NCI-H2227 treated with DMSO at 0.1 percent for 48 hours (cell line): Measurements from ENCODE around the gene RPL27.
"Not testable (repeated sequence)": the region's sequence is repeated elsewhere in the genome, so short reads cannot be mapped to it uniquely, and the experiment has no call there.

ENCODE experiments used
- DNase-seq: peaks from one replicate; lab custom pipeline; 2025; lab: John Stamatoyannopoulos, UW

Gene RPL27

DNA sequence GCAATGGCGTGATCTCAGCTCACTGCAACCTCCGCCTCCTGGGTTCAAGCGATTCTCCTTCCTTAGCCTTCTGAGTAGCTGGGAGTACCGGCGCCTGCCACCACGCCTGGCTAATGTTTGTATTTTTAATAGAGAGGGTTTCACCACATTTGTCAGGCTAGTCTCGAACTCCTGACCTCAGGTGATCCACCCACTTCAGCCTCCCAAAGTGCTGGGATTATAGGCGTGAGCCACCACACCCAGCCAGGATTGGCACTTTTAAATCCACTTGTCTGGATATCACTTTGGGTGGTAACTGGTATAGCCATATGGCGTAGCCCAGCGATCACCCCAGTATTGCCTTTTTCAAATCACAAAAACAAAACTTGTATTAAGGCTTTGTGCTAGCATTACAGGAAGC is 4.3 kb upstream of the RPL27 start:
- DNase-seq = not testable (repeated sequence)

DNA sequence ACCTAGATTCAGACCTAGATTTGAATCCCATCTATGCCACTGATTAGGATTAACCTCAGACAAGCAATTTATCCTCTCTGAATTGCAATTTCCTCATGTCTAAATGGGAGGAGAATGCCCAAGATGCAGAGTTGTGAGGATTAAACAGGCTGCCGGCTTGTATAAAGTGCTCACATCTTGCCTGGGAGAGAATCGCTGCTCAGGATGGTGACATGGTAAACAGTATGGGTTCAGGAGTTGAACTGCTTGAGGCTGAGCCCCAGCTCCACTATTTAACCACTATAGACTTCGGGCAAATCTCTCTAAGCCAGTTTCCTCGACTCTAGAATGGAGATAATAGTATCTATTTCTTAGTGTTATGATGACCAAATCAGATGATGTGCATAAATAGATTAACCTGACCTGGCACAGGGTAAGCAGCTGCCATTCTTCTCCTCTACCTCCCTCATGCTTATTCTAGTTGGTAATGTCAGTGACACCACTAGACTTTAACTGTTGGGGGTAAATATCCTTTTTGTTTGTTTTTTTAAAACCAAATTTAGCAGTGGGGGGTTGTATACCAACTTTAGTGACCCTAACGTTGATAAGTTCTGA is 732 bp upstream of the RPL27 start:
- no peak for DNase-seq

- DNase-seq = no peak
Observed at GRCh38 chr17:42999003-42999525, 845 bp downstream of the RPL27 start.

DNA sequence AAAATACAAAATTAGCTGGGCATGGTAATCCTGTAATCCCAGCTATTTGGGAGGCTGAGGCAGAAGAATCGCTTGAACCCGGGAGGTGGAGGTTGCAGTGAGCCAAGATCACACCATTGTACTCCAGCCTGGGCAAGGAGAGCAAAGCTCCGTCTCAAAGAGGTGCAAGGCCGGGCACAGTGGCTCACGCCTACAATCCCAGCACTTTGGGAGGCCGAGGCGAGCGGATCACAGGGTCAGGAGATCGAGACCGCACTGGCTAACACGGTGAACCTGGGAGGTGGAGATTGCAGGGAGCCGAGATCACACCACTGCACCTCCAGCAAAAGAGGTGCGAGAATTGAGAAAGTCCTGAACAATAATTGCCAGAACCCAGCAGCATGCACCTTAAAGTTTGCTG is 2.7 kb downstream of the RPL27 start:
- DNase-seq = not testable (repeated sequence)

GRCh38 chr17:43003542-43004172 is 5.4 kb downstream of the RPL27 start:
- no peak for DNase-seq

- peak; percentile 68 for DNase-seq
Observed at GRCh38 chr17:43006639-43007551, 8.7 kb downstream of the RPL27 start, which contains the start of gene IFI35. Gene IFI35, plus strand, starts transcription at chr17:43006784. Its CDS starts 164 bp downstream, at chr17:43006948.

- DNase-seq = no peak
Observed at GRCh38 chr17:43010667-43011308, 12.6 kb downstream of the RPL27 start.

DNA sequence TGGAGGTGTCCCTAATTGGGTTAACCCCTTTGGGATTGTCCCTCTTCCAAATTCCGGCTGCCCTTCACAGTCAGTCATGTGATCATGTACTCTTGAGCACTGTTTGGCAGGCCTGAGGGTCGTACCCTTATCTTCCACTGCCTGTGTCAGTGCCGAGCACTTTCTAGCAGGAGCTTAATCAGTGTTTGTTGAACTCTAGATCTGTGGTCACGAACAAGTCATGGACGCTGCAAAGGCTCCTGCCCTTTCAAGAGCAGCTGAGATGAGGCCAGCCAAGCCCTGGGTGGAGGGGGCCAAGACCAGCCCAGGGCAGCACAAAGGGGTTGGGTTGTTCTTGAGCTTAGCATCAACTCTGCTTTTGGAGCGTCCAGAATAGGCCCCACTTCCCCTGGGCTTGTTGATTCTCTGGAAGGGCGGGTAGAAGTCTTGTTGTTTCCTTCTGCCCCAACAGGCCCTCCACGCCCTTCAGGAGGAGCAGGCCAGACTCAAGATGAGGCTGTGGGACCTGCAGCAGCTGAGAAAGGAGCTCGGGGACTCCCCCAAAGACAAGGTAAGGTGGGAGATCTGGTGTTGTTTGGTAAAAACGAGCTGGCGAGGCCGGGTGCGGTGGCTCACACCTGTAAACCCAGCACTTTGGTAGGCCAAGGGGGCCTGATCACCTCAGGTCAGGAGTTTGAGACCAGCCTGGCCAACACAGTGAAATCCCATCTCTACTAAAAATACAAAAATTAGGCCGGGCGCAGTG is 13.7 kb downstream of the RPL27 start:
- DNase-seq = no peak

DNA sequence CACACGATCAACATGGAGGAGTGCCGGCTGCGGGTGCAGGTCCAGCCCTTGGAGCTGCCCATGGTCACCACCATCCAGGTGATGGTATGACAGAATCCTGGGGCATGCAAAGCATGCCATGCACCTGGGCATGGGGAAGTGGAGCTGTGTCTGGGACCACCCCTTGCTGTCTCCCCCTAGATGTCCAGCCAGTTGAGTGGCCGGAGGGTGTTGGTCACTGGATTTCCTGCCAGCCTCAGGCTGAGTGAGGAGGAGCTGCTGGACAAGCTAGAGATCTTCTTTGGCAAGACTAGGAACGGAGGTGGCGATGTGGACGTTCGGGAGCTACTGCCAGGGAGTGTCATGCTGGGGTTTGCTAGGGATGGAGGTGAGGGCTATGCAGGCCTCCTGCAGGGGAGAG is 15.1 kb downstream of the RPL27 start:
- no peak for DNase-seq

DNA sequence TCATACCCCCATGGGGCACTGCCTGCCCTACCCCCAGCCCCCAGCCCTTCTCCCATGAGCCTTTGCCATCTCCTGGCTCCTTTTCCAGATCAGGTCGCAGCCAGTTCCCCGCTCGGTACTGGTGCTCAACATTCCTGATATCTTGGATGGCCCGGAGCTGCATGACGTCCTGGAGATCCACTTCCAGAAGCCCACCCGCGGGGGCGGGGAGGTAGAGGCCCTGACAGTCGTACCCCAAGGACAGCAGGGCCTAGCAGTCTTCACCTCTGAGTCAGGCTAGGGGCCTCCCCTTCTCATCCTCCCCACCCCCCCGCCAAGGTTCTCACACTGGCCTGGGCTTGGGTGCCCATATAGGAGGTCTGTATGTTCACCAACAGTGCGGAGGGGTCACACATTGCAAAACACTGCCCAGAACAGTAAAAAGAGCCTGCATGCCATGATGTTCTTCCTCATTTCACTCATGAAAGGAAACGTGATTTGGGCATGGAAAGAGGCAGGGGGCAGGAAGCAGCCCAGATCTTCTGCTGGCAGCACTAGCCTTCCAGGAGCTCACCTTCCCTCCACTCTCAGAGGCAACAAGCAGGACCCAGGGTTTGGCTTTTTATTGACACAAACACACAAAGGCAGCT is 15.9 kb downstream of the RPL27 start:
- no peak for DNase-seq

DNA sequence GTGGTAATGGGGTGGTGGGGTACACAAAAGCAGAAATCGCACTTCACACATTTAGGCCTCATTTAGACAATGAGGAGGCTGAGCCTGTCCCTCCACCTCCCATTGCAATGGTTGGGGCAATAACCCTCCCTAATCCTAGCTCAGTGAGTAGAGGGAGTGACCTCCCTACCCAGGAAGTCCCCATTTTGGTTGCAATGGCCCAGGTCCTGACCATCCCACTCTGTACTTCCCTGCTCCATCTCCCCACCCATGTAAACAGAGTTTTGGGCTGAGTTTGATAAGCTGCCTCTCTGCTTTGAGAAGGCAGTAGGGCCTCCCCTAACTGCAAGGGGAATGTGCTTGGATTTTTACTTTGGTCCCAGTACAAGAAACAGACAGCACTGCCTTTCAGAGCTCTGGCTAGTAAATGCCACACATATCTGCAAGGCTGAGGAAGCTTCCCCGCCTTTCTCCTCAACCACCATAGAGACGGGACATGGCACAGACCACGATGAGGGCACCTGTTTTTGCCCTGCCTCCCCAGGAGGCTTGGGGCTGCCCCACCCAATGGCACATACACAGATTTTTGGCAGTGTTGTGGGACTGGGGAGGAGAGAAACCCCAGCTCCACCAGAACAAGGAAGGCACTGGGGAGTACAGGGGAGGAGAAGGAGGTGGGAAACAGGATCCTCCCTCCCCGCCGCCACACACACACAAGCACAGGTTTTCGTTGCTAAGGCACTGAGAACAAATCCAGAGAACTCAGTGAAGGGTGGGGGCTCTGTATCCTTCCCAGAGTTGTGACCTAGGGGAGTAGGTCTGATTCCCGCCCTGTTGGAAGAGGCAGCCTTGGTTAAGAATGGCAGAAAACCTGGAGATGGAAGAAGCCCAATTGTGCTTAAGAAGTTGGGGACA is 16.7 kb downstream of the RPL27 start:
- DNase-seq = no peak

DNA sequence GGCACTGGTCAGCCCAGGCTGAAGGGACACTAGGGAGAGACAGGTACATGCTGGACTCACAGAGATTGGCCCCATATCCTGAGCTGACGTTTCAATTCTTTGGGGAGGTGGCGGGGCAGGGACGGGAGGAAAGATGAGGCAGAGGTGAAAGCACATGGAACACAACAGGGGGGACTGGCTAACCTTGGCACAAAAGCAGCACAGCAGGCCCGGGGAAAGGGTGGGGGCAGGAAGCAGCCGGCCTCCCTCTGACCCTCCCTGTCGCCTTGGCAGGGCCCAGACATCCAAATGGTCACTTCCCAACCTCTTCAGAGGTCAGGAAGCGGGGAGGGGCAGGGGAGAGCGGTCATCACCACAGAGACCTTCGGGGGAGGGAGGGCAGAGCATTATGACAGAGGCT is 17.4 kb downstream of the RPL27 start:
- no peak for DNase-seq

DNA sequence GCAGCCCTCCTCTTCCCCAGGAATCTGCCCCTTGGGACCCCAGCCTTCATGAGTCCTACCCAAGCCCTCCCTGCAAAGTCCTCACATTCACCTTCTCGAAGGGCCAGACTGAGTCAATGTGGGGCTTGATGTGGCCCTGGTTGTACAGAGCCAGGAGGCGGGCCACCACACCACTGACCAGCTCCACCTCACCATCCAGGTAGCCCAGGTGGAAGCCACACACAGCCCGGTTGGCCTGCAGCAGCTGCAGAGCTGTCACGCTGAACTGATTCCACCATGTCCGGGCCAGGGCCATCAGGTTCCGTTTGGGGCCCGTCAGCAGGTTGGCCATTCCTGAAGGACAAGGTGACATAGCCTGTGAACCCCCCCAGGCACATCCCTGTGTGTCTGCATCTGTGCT is 18.0 kb downstream of the RPL27 start:
- DNase-seq = no peak

- peak; percentile 35 for DNase-seq
Observed at GRCh38 chr17:43018008-43018853, 20.0 kb downstream of the RPL27 start.

DNA sequence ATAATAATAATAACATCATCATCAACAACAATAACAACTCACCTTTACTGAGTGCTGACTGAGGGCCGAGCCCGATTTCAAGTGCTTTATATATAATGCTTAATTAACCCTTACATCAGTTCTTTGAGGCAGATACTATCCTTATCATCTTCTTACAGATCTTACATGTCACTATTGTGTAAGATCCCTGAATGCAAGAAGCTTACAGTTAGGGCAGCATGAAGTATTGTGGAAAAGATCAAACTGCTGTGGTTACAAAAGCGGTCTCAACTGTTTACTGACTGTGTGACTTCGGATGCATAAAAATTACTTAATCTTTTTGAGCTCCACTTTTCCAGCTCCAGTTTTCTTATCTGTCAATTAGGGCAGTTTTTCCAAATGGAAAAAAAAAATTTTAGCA is 20.7 kb downstream of the RPL27 start:
- DNase-seq = no peak

- no peak for DNase-seq
Observed at GRCh38 chr17:43019418-43019817, 21.2 kb downstream of the RPL27 start.

DNA sequence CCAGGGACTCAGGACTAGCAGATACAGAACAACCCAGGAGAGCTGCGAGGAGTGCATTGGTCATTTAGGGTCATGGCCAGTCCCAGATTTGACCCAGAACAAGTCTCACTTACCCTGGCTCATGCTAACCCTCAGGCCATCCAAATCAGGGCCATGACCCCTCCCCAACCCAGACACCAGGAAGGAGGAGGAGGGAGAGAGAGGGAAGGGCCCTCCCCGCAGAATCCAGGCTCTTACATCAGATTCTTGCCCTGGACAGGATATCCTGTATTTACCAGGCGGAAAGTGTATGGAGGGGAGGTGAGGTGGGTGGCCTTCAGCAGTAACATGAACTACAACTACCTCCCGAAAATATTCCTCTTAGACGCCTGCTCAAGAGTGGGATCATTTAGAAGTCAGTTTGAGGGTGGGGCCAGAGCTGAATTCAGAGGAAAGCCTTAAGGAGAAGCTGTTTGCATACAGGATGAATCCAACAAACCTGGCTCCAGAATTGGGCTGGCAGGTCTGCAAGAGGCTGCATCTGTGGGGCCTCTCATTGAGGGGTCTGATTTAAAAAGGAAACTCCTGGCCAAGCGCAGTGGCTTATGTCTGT is 21.9 kb downstream of the RPL27 start:
- no peak for DNase-seq
